Measurements from ENCODE around the gene TAF15.

The TAF15 gene

DNA sequence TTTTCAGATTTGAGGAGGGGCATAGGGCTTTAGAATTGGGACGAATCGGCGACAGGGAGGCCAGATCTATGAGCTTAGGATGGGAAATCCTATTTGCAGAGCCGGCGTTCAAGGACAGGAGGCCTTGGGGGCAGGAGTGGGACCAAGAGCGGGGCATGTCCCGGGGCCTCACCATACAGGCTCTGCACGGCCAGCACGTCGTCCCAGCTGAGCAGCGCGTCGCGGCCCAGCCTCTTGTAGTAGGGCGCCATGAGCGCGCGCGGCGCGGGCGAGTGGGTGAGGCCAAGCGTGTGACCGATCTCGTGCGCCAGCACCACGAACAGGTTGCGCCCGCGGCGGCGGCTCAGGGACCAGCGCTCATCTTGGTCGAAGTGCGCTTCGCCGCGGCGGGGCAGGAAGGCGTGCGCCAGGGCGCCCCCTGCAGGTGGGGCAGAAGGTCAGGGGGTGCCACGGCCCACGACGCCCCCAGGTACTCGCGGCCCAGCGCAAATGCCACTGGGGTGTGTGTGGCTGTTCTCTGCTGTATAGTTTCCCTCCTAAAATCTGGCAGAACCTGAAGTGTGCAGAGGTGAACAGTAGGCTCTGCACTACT is 39.3 kb upstream of the TAF15 start:
- Mint-ChIP-seq H3K27me3 (ENCODE audit: low read depth) (peaks cover 18% of the 10 kb centered on the region), H3K4me3 (no peak overlapping the region), H3K4me1 (peaks cover 47% of the 10 kb centered on the region), H3K36me3 (ENCODE audit: low read depth) (no peaks in the 10 kb centered on the region), H3K9me3 (no peaks in the 10 kb centered on the region), H3K27ac (no peak overlapping the region)
- TF ChIP-seq, protein P1, sequence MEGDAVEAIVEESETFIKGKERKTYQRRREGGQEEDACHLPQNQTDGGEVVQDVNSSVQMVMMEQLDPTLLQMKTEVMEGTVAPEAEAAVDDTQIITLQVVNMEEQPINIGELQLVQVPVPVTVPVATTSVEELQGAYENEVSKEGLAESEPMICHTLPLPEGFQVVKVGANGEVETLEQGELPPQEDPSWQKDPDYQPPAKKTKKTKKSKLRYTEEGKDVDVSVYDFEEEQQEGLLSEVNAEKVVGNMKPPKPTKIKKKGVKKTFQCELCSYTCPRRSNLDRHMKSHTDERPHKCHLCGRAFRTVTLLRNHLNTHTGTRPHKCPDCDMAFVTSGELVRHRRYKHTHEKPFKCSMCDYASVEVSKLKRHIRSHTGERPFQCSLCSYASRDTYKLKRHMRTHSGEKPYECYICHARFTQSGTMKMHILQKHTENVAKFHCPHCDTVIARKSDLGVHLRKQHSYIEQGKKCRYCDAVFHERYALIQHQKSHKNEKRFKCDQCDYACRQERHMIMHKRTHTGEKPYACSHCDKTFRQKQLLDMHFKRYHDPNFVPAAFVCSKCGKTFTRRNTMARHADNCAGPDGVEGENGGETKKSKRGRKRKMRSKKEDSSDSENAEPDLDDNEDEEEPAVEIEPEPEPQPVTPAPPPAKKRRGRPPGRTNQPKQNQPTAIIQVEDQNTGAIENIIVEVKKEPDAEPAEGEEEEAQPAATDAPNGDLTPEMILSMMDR (IDR thresholded peaks at IDR 0.05; ENCODE audit: unreplicated experiment in 3 of 3), result peak in 1 of 3 experiments; percentile 19

GRCh38 chr17:35773129-35773528 is 36.2 kb upstream of the TAF15 start:
- H3K4me3 Mint-ChIP-seq, result no peak overlapping the region
- no peaks in the 10 kb centered on the region for H3K36me3 Mint-ChIP-seq (ENCODE audit: low read depth)
- H3K27ac Mint-ChIP-seq, result no peak overlapping the region
- H3K4me1 Mint-ChIP-seq, result peaks cover 26% of the 10 kb centered on the region
- TF ChIP-seq, protein P1 (IDR thresholded peaks at IDR 0.05; ENCODE audit: unreplicated experiment in 3 of 3), result no peak
- H3K9me3 Mint-ChIP-seq, result no peaks in the 10 kb centered on the region
- peaks cover 13% of the 10 kb centered on the region for H3K27me3 Mint-ChIP-seq (ENCODE audit: low read depth)

- Mint-ChIP-seq H3K4me1 (peaks cover 26% of the 10 kb centered on the region), H3K36me3 (ENCODE audit: low read depth) (no peaks in the 10 kb centered on the region), H3K4me3 (no peak overlapping the region), H3K27ac (peak overlapping the region; percentile 82 to 89 (median 82)), H3K9me3 (no peaks in the 10 kb centered on the region), H3K27me3 (ENCODE audit: low read depth) (peaks cover 9% of the 10 kb centered on the region)
- TF ChIP-seq, protein P1 (IDR thresholded peaks at IDR 0.05; ENCODE audit: unreplicated experiment in 3 of 3), result no peak
Observed at GRCh38 chr17:35773679-35774425, 35.4 kb upstream of the TAF15 start.

GRCh38 chr17:35774499-35774898 is 34.8 kb upstream of the TAF15 start:
- H3K9me3 Mint-ChIP-seq, result no peaks in the 10 kb centered on the region
- TF ChIP-seq, protein P1 (IDR thresholded peaks at IDR 0.05; ENCODE audit: unreplicated experiment in 3 of 3), result no peak
- H3K27me3 Mint-ChIP-seq (ENCODE audit: low read depth), result peaks cover 9% of the 10 kb centered on the region
- H3K36me3 Mint-ChIP-seq (ENCODE audit: low read depth), result no peaks in the 10 kb centered on the region
- peaks cover 26% of the 10 kb centered on the region for H3K4me1 Mint-ChIP-seq
- no peak overlapping the region for H3K4me3 Mint-ChIP-seq
- H3K27ac Mint-ChIP-seq, result peak overlapping the region; percentile 82 to 89 (median 82)

- Mint-ChIP-seq H3K27ac (peak overlapping the region; percentile 82 to 89 (median 82)), H3K9me3 (no peaks in the 10 kb centered on the region), H3K27me3 (ENCODE audit: low read depth) (peaks cover 9% of the 10 kb centered on the region), H3K36me3 (ENCODE audit: low read depth) (no peaks in the 10 kb centered on the region), H3K4me3 (no peak overlapping the region), H3K4me1 (peaks cover 26% of the 10 kb centered on the region)
- TF ChIP-seq, protein P1 (IDR thresholded peaks at IDR 0.05; ENCODE audit: unreplicated experiment in 3 of 3), result no peak
Observed at GRCh38 chr17:35775039-35775438, 34.2 kb upstream of the TAF15 start.

Measured in nephron (organoid).